T-helper 1 cell (primary cell): ENCODE results near the gene CARMIL1.
"Not testable (repeated sequence)": the region's sequence is repeated elsewhere in the genome, so short reads cannot be mapped to it uniquely, and the experiment has no call there.

Source experiments
- DNase-seq, 5 donors: peaks; one replicate each; pipeline ENCODE4 v3.0.0-alpha.2; 2012 to 2020

Gene CARMIL1

DNA sequence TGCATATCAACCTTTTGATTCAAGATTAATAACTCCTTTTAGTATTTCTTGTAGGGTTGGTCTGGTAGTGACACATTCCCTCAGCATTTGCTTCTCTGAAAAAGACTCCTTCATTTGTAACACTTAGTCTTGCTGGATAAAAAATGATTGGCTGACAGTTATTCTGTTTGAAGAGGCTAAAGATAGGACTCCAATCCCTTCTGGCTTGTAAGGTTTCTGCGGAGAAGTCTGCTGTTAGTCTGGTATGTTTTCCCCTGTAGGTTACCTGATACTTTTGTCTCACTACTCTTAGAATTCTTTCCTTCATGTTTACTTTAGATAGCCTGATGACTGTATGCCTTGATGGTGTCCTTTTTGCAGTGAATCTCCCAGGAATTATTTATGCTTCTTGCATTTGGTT is 96.0 kb downstream of the CARMIL1 start:
- DNase-seq = no peak

GRCh38 chr6:25377664-25378063 is 98.5 kb downstream of the CARMIL1 start:
- DNase-seq = no peak

DNA sequence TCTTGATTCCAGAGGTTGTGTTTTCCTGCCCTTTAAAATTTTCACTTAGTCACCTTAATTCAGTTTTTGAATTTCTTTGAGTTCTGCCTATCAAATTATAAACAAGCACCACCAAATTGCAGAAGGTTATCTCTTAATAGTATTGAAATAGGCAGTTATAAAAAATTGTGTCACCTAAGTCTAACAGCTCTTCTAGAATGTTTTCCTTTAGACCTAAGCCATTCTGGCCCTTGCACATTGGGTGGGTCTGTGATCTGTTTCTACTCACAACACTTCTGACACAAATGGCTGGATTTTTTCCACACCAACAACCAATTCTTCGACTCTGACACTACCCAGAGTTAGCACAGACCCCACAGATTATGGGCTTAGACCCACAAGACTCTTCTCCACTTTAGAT is 101.9 kb downstream of the CARMIL1 start:
- DNase-seq = no peak

DNA sequence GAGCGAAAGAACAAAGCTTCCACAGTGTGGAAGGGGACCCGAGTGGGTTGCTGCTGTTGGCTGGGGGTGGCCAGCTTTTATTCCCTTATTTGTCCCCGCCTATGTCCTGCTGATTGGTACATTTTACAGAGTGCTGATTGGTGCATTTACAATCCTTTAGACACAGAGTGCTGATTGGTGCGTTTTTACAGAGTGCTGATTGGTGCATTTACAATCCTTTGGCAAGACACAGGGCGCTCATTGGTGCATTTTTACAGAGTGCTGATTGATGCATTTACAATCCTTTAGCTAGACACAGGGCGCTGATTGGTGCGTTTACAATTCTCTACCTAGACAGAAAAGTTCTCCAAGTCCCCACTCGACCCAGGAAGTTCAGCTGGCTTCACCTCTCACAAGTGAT is 103.3 kb downstream of the CARMIL1 start:
- not testable (repeated sequence) for DNase-seq

- no peak for DNase-seq
Measured at GRCh38 chr6:25384234-25384633, 105.1 kb downstream of the CARMIL1 start.

GRCh38 chr6:25384967-25385366 is 105.8 kb downstream of the CARMIL1 start:
- no peak for DNase-seq

DNA sequence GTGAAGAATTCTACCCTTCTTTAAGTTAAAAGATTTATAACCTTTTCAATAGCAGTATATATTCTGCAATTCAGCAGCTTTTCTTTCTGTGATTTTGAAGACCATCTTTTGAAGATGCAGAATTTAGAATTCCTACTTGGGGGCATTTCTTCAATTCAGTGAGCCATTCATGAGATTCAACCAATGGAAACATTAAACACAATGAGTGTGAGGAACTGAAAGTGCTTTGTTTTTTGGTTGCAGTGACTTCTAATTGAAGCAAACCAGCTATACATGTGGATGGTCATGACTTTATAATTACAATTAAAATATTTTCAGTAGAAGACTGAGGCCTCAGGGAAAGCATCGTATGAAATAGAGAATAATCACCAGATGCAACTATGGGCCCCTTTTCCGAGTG is 108.3 kb downstream of the CARMIL1 start:
- DNase-seq = no peak

GRCh38 chr6:25387911-25388310 is 108.7 kb downstream of the CARMIL1 start:
- no peak for DNase-seq

DNA sequence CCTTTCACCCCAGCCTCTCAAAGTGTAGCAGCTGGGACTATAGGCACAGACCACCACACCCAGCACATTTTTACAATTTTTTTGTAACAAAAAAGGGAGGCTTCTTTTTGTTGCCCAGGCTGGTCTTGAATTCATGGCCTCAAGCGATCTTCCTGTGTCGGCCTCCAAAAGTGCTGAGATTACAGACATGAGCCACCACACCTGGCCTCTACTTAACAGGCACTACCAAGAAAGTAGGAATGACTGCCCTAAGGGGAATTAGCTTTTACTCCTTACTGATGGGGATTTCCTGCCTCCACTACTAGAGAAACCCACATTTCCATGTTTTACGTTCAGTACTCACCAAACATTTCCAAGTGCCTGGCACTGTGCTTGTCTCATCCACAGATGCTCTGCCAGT is 109.6 kb downstream of the CARMIL1 start:
- no peak for DNase-seq

GRCh38 chr6:25389471-25389870 is 110.3 kb downstream of the CARMIL1 start:
- no peak for DNase-seq

DNA sequence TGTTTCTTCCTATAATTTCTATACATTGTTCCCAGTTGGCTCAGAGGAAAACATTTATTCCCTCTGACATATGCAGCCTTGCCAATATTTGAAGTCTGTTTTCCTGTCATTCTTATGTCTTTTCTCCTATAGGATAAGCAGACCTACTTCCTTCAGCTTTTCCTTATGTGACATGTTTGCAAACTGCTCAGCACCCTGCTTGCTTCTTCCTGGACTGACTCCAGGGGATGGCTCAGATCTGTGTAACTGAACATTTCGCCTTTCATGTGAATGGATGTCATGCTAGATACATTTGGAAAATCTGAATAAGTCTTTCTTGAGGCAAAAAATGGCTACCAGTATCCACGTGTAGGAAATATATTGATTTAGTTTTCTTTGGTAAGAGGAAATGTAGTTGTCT is 113.2 kb downstream of the CARMIL1 start:
- no peak for DNase-seq

GRCh38 chr6:25395731-25396130 is 116.6 kb downstream of the CARMIL1 start:
- DNase-seq = no peak

DNA sequence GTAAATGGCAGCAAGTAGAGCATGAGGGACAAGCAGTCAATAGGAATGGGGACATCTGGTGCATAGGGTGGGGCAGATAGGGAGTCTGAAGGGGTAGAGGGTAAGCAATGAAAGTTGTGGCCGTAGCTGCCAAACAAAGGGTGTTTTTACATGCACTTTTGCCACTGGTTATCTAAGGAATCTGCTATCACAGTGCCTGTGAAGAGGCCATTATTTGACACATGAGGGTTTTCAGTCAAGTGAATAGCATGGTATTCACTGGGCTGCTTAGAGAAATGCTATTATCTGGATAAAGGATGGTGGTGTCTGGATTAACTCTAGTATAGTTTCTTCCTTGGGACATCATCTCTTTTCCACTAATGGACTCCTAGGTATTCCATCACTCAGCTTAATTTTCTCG is 118.2 kb downstream of the CARMIL1 start:
- no peak for DNase-seq

DNA sequence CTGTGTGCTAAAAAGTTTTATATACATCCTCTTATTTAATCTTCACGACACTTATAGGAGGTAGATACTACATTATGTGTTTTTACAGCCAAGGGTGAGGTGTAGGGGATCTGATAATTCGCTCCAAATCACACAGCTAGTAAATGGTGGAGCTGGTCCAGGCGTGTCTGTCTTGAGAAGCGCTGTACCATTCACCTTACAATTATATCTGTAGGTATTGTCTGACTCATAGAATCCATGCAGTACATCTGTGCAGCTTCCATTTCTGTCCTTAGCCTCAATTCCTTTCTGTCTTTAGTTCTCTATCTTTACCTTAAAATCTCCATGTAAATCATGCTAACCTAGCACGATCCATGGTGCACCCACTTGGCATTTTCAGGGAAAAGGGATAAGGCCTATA is 120.7 kb downstream of the CARMIL1 start:
- DNase-seq = no peak

GRCh38 chr6:25401711-25402110 is 122.5 kb downstream of the CARMIL1 start:
- no peak for DNase-seq

GRCh38 chr6:25402125-25402524 is 123.0 kb downstream of the CARMIL1 start:
- DNase-seq = no peak

DNA sequence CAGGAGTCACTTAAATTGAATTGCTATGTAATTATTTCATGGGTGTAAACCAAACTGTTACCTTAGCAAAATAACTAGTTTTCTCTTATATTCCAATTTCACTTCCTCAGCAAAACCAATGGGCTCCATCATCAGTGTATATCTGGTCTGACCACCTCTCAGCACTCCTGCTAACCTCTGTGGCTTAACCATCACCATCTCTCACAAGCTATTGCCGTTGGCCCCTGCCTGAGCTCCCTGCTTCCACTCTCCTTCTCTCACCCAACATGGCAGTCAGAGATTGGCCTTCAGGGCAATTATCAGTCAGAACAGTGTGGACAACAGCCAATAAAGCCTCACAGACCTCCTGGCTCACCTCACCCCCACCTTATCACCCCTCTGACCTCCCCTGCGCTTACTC is 124.0 kb downstream of the CARMIL1 start:
- DNase-seq = no peak

GRCh38 chr6:25404091-25404490 is 124.9 kb downstream of the CARMIL1 start:
- no peak for DNase-seq

DNA sequence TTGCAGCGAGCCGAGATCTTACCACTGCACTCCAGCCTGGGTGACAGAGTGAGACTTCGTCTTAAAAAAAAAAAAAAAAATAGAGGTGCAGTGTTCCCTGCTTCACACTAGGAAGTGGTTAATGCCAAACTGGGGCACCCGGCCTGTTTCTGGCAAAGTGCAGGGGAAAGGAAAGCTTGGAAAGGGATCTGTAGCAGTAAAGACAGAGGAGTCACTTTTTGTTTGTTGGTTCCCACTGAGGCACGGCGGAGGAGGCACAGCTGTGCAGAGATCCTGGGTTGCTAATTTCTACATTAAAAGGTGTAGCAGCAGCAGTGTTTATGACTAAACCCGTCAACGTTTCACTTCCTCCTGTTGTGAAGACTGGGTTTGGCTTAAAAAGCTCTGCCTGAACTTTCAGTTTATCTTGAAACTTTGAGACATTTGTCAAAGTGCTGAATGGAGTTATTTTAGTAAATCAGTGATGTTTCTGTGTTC is 125.6 kb downstream of the CARMIL1 start:
- peak in 3 of 5 donors; percentile 3 to 74 (median 13) for DNase-seq

DNA sequence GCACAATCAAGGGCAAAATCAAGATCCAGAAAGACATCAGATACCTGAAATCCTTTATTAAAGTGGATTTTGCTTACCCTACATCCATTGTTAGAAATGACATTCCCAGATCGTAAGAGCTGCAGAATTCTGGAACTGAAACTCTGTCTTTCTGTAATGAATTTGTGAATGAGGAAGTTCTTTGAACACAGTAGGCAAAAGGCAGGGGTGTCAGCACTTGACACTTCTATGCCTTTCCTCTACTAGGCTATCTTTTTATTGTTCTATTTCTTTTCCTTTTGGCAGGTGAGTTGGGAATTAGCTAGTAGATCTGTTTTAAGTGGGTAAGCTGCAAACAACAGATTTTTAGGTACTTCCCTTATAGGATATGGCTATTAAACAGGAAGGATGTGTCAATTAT is 126.3 kb downstream of the CARMIL1 start:
- no peak for DNase-seq

DNA sequence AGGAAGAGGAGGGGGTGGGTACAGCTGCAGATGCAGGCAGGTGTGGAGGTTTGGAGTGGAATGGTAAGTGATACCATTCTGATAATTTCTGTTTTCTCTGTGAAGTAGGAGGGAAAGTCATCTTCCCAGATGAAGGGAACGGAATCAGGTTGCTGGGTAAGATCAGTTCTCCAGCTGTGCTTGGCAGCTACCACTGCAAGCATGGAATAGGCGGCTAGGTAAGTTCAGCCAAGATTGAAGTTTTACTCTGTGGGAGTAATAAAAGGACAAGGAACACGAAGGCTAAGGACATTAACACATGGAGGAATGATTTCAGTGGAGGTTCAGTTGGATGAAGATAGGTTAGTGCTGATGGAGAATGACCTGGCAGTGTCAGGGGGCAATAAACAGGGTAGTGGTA is 128.3 kb downstream of the CARMIL1 start:
- no peak for DNase-seq

GRCh38 chr6:25410102-25410501 is 130.9 kb downstream of the CARMIL1 start:
- peak in 1 of 5 donors; percentile 19 for DNase-seq

DNA sequence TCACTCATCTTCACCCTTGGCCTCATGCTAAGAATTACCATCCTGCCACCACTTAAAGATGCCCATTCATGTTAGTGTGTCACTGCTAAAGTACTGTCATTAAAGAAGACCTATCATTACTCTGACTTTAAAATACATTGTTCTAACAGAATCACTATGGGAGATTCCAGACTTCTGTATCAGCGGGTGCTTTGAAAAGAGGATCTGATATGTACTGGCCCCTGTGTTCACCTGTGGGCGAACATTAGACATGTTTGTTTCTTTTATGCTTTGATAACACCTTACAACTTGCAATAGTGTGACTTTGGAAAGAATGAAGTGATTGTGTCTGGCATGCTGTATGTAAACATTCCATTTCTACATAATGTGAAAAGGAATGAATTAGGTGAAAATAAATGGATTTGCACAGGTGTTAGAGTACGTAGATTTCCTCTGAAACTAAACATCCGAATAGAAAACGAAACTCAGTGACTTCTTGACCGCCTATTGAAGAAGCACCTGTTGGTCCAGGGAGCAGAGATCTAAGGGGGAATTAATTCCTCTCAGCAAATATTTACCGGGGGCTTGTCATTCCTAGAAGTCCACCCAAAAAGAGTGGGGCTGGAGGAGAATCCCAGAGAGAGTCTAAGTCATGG is 132.3 kb downstream of the CARMIL1 start:
- no peak for DNase-seq

- DNase-seq = no peak
Measured at GRCh38 chr6:25413207-25413905, 134.2 kb downstream of the CARMIL1 start.

DNA sequence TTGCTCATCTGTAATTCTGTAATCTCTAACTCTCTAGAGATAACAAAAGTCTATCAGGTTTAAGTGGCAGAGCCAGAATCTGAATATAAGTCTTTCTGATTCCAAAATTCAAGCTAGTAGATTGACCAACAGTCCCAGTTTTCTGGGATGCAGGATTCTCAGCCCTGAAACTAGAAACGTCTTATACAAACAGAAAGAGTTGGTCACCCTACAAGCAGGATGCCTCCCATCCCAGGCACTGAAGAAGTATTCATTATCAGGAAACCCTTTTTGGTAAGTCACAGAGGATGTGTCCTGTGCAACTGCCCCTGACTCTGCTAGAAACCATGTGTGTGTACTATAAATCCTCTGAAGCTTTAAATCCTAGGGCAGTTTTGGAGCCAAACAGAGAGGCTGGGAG is 135.0 kb downstream of the CARMIL1 start:
- DNase-seq = no peak
